RPMI7951 (cell line): Measurements from ENCODE around the gene COX4I2. TPM values are rescaled to one million over a fixed set of nuclear protein-coding genes. Genes with fewer than 3 reads are reported as not detected.

Experiments
- DNase-seq: peaks from one replicate; pipeline ENCODE4 v3.0.0-alpha.2; 2012; ENCODE audit warnings: low read depth
- total RNA-seq: library from RNA; depleted of rRNA; stranded (reverse); fragments of >200 nt; shearing (Covaris generic); gene quantifications from 2 replicates; pipeline ENCODE4 v1.2.3, GENCODE V29; 2014

Gene COX4I2
- total RNA-seq, 1 experiment from 2014 or later = not detected

GRCh38 chr20:31676609-31676989 is 38.9 kb downstream of the COX4I2 start:
- no peak for DNase-seq

GRCh38 chr20:31677553-31678260 is 40.0 kb downstream of the COX4I2 start:
- no peak for DNase-seq

GRCh38 chr20:31678389-31679356 is 41.0 kb downstream of the COX4I2 start:
- DNase-seq = no peak

GRCh38 chr20:31679357-31680285 is 41.9 kb downstream of the COX4I2 start:
- no peak for DNase-seq

GRCh38 chr20:31680286-31681127 is 42.8 kb downstream of the COX4I2 start:
- DNase-seq = no peak

GRCh38 chr20:31681128-31681727 is 43.5 kb downstream of the COX4I2 start:
- DNase-seq = no peak

- no peak for DNase-seq
These were observed 44.1 kb downstream of the COX4I2 start for GRCh38 chr20:31681769-31682168.

- DNase-seq = no peak
These were observed 44.6 kb downstream of the COX4I2 start for GRCh38 chr20:31682352-31682751.

- DNase-seq = no peak
These were observed 45.2 kb downstream of the COX4I2 start for GRCh38 chr20:31682927-31683326.

GRCh38 chr20:31684153-31685015 is 46.7 kb downstream of the COX4I2 start:
- no peak for DNase-seq

GRCh38 chr20:31685853-31686643 is 48.3 kb downstream of the COX4I2 start:
- no peak for DNase-seq

- no peak for DNase-seq
These were observed 50.1 kb downstream of the COX4I2 start for GRCh38 chr20:31687777-31688176.

- no peak for DNase-seq
These were observed 51.4 kb downstream of the COX4I2 start for GRCh38 chr20:31689141-31689540.

- DNase-seq = no peak
These were observed 52.5 kb downstream of the COX4I2 start for GRCh38 chr20:31690124-31690666.

GRCh38 chr20:31691646-31692275 is 54.0 kb downstream of the COX4I2 start:
- DNase-seq = peak; percentile 56

- DNase-seq = no peak
These were observed 55.7 kb downstream of the COX4I2 start for GRCh38 chr20:31693402-31693801.

GRCh38 chr20:31693987-31694661 is 56.4 kb downstream of the COX4I2 start:
- no peak for DNase-seq
